ENCODE results near the gene HNRNPM.

HNRNPM gene

GRCh38 chr19:8445488-8446001 lies 770 bp downstream of the HNRNPM start:
- no peak for TF ChIP-seq GATA1 (IDR thresholded peaks at IDR 0.05; ENCODE audit: low read depth, low read length)
- TF ChIP-seq POLR2A (IDR thresholded peaks at IDR 0.05; ENCODE audit: low read length), result no peak
- DNase-seq, result peak; percentile 73 to 81

GRCh38 chr19:8446061-8446709 lies 1.4 kb downstream of the HNRNPM start:
- peak in 1 of 2 experiments; percentile 59 for DNase-seq
- TF ChIP-seq GATA1 (IDR thresholded peaks at IDR 0.05; ENCODE audit: low read depth, low read length) (no peak), POLR2A (IDR thresholded peaks at IDR 0.05; ENCODE audit: low read length) (no peak)

GRCh38 chr19:8449830-8450229 lies 5.1 kb downstream of the HNRNPM start:
- TF ChIP-seq GATA1 (IDR thresholded peaks at IDR 0.05; ENCODE audit: low read depth, low read length), result no peak
- TF ChIP-seq POLR2A (IDR thresholded peaks at IDR 0.05; ENCODE audit: low read length), result no peak
- no peak for DNase-seq

DNA sequence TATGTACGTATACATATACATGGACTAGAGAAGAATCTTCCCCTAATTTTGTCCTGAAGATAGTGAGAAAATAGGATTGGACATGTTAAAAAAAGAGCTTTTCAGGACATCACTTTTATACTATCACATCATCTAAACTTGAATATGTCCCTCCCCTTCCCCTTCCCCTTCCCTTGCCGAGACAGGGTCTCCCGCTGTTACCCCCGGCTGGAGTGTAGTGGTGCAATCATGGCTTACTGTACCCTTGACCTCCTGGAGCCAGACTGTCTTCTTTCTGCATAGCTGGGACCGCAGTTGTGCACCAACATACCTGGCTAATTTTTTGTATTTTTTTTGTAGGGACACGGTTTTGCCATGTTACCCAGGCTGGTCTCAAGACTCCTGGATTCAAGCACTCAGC lies 6.6 kb downstream of the HNRNPM start:
- no peak for TF ChIP-seq POLR2A (IDR thresholded peaks at IDR 0.05; ENCODE audit: low read length)
- no peak for DNase-seq

DNA sequence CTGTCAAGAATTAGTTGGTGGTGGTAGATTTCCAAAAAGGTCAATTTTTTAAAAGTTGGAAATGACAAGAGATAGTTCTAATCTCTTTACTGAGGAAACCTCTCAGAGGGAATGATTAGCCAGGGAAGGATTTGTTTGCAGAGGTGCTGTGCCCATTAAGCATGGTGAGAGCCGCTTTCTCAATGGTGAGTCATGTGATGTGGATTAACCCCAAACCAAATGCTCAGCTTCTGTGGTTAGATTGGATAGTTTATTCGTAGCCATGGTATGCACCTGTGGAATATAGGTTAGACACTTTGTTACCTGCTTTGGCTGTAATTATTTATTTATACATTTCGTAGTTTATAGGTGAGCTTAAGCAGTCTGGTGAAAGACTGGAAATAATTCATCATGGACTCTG lies 7.1 kb downstream of the HNRNPM start:
- DNase-seq, result no peak
- no peak for TF ChIP-seq POLR2A (IDR thresholded peaks at IDR 0.05; ENCODE audit: low read length)
- TF ChIP-seq GATA1 (IDR thresholded peaks at IDR 0.05; ENCODE audit: low read depth, low read length), result no peak

GRCh38 chr19:8452446-8453123 lies 7.8 kb downstream of the HNRNPM start:
- TF ChIP-seq GATA1 (IDR thresholded peaks at IDR 0.05; ENCODE audit: low read depth, low read length) (no peak), POLR2A (IDR thresholded peaks at IDR 0.05; ENCODE audit: low read length) (no peak)
- no peak for DNase-seq

GRCh38 chr19:8453616-8454015 lies 8.8 kb downstream of the HNRNPM start:
- no peak for DNase-seq
- TF ChIP-seq GATA1 (IDR thresholded peaks at IDR 0.05; ENCODE audit: low read depth, low read length) (no peak), POLR2A (IDR thresholded peaks at IDR 0.05; ENCODE audit: low read length) (no peak)

DNA sequence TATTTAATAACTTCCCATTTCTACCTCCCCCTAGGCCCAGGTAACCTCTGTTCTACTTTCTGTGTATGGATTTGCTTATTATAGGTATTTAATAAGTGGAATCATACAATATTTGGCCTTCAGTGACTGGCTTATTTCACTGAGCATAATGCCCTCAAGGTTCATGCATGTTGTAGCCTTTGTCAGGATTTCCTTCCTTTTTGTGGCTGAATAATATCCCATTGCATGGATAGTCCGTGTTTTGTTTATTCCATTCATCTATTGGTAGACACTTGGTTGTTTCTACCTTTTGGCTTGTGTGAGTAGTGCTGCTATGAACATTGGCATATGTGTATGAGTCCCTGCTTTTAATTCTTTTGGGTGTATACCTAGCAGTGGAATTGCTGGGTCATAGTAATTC lies 9.4 kb downstream of the HNRNPM start:
- TF ChIP-seq GATA1 (IDR thresholded peaks at IDR 0.05; ENCODE audit: low read depth, low read length) (no peak), POLR2A (IDR thresholded peaks at IDR 0.05; ENCODE audit: low read length) (no peak)
- DNase-seq, result no peak

GRCh38 chr19:8455018-8455417 lies 10.2 kb downstream of the HNRNPM start:
- TF ChIP-seq GATA1 (IDR thresholded peaks at IDR 0.05; ENCODE audit: low read depth, low read length) (no peak), POLR2A (IDR thresholded peaks at IDR 0.05; ENCODE audit: low read length) (no peak)
- no peak for DNase-seq

GRCh38 chr19:8456064-8456463 lies 11.3 kb downstream of the HNRNPM start:
- DNase-seq, result peak in 1 of 2 experiments; percentile 36
- no peak for TF ChIP-seq POLR2A (IDR thresholded peaks at IDR 0.05; ENCODE audit: low read length)

- DNase-seq, result no peak
- TF ChIP-seq GATA1 (IDR thresholded peaks at IDR 0.05; ENCODE audit: low read depth, low read length) (no peak), POLR2A (IDR thresholded peaks at IDR 0.05; ENCODE audit: low read length) (no peak)
Measured at GRCh38 chr19:8457209-8457608, 12.4 kb downstream of the HNRNPM start.

DNA sequence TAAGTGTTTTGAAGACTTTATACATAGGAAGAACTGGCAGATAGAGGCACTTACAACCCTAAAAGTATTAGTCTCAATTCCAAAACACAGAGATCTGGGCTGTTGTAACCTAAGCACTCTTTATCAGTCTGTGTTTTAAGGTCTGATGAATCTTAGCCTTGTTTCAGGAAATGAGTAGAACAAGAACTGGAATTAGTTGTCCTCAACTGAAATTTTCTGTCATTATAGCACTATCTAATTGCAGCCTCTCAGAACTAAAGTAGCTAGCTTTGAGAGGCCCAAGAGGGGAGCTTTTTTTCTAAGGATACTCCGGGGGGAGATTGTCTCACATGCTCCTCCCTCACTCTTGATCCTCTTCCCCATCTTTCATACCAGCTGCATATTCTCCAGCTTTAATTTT lies 13.1 kb downstream of the HNRNPM start:
- TF ChIP-seq GATA1 (IDR thresholded peaks at IDR 0.05; ENCODE audit: low read depth, low read length) (no peak), POLR2A (IDR thresholded peaks at IDR 0.05; ENCODE audit: low read length) (no peak)
- no peak for DNase-seq

DNA sequence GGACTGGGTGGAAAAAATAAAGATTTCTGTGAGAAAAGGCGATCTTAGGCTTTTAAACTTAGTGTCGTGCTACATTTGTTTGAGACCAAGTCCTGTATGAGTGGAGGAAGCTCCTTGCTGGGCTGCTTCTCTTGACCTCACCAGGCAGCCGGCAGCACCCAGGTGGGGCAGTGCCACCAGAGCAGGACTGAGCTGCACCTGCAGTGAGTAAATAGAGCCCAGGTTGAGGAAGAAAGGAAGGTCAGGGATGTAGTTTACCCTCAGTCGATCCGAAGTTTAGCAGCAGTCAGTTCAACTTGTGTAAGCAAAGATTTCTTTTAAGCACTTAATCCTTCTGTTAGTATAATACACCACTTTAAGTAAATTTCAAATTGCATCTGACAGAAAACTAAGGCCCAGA lies 13.6 kb downstream of the HNRNPM start:
- TF ChIP-seq GATA1 (IDR thresholded peaks at IDR 0.05; ENCODE audit: low read depth, low read length) (no peak), POLR2A (IDR thresholded peaks at IDR 0.05; ENCODE audit: low read length) (no peak)
- DNase-seq, result no peak

DNA sequence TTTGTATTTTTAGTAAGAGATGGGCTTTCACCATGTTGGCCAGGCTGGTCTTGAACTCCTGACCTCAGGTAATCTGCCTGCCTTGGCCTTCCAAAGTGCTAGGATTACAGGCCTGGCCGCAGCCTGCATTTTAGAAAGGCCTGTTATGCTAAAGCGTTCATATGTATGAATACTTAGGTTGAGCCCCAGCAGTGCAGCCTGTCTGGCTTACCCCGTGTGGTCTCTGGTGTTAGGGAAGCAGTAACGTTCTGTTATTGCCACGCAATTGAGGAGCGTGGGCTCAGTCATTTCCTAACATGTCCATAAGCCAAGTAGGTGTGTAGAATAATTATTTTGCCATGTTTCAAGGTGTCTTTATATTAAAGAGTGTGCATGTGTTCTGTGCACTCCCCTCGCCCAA lies 14.3 kb downstream of the HNRNPM start:
- DNase-seq, result no peak
- TF ChIP-seq GATA1 (IDR thresholded peaks at IDR 0.05; ENCODE audit: low read depth, low read length) (no peak), POLR2A (IDR thresholded peaks at IDR 0.05; ENCODE audit: low read length) (no peak)

All from erythroblast (primary cell).